GM12864 (cell line): Measurements from ENCODE around the gene SRGAP2B.
"Not testable (repeated sequence)": the region's sequence is repeated elsewhere in the genome, so short reads cannot be mapped to it uniquely, and the experiment has no call there.

ENCODE experiments used
- DNase-seq: peaks from one replicate; pipeline ENCODE4 v3.0.0-alpha.2; 2011; ENCODE audit warnings: low read depth
- H3K4me3 ChIP-seq: 2 replicates; pipeline ENCODE4 v1.5.1; 2011; ENCODE audit warnings: mild to moderate bottlenecking, low read depth, low read length, control low read depth

The SRGAP2B gene

DNA sequence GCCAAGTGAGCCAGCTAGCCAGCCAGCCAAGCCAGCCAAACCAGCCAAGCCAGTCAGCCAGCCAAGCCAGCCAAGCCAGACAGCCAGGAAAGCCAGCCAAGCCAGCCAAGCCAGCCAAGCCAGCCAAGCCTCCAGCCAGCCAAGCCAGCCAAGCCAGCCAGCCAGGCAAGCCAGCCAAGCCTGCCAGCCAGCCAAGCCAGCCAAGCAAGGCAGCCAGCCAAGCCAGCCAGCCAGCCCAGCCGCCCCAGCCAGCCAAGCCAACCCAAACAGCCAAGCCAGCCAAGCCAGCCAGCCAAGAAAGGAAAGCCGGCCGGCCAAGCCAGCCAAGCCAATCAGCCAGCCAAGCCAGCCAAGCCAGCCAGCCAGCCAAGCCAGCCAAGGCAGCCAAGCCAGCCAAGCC, 236.5 kb downstream of the SRGAP2B start:
- not testable (repeated sequence) for H3K4me3 ChIP-seq, DNase-seq
